A549 (cell line): ENCODE measurements around the gene FAM50A. TPM values are rescaled to one million over a fixed set of nuclear protein-coding genes. Genes with fewer than 3 reads are reported as not detected.
A peak's percentile ranks its signal among the peaks of the same experiment; 100 is the strongest.

Source experiments
- ATAC-seq, 2 experiments: fragments of 200-7000 bp in 1 of 2; fragments of >200 bp in 1 of 2; cut with Nextera tagmentation in 1 of 2; cut with Tn5 transposase in 1 of 2; 3 replicates each; pipeline versions ENCODE4 v1.8.0 to v1.9.1; 2018 to 2020; ENCODE audit warnings: mild to moderate bottlenecking in 1 of 2, moderate library complexity in 1 of 2
- CTCF ChIA-PET: fragments of 300-600 bp; sonication (Branson Sonifier 250); formaldehyde crosslinking; extraction: SDS; loops from one replicate; lab custom pipeline; 2021; ENCODE audit warnings: antibody characterized with exemption, inconsistent platforms; lab: Yijun Ruan, JAX
- POLR2A ChIA-PET: fragments of 350-600 bp; formaldehyde crosslinking; extraction: SDS; loops from one replicate; lab custom pipeline; 2021; ENCODE audit warnings: antibody characterized with exemption, inconsistent platforms; lab: Yijun Ruan, JAX
- DNase-seq, 2 experiments: peaks; one replicate each; pipeline versions ENCODE4 v3.0.0 to v3.0.0-alpha.2; 2011 to 2016; ENCODE audit warnings: low read depth in 1 of 2, low spot score in 1 of 2
- FAIRE-seq: peaks from 2 replicates; lab custom pipeline; 2011; peaks lifted over from hg19 to GRCh38; lab: Jason Lieb, UNC
- H3K27ac ChIP-seq, 2 experiments: fragments of >200 bp; sonication (Bioruptor Twin); formaldehyde crosslinking; 3 replicates each; pipeline ENCODE4 v1.5.1; 2016 to 2017
- H3K4me1 ChIP-seq: fragments of >200 bp; sonication (Bioruptor Twin); formaldehyde crosslinking; 3 replicates; pipeline ENCODE4 v1.6.1; 2016
- H3K4me2 ChIP-seq: fragments of >200 bp; sonication (Bioruptor Twin); formaldehyde crosslinking; 3 replicates; pipeline ENCODE4 v1.6.1; 2016
- H3K4me3 ChIP-seq: fragments of >200 bp; sonication (Bioruptor Twin); formaldehyde crosslinking; 3 replicates; pipeline ENCODE4 v1.5.1; 2016
- H3K9me3 ChIP-seq: fragments of >200 bp; sonication (Bioruptor Twin); formaldehyde crosslinking; 3 replicates; pipeline ENCODE4 v1.6.1; 2016
- BCL3 ChIP-seq: fragments of >200 bp; sonication (Bioruptor Twin); formaldehyde crosslinking; IDR thresholded peaks from 3 replicates; pipeline ENCODE4 v1.6.1; 2016
- CTCF ChIP-seq: fragments of >200 bp; sonication (Bioruptor Twin); formaldehyde crosslinking; IDR thresholded peaks from 3 replicates; pipeline ENCODE4 v1.5.1; 2016
- E2F6 ChIP-seq: IDR thresholded peaks from 2 replicates; pipeline ENCODE4 v1.6.1; 2012; ENCODE audit warnings: low read depth, borderline replicate concordance
- EHF ChIP-seq: fragments of 250-450 bp; sonication (Bioruptor Pico); IDR thresholded peaks from 2 replicates; pipeline ENCODE4 v1.5.0; 2020; ENCODE audit warnings: mild to moderate bottlenecking
- GATA3 ChIP-seq: IDR thresholded peaks from 2 replicates; pipeline ENCODE4 v1.6.1; 2012; ENCODE audit warnings: borderline replicate concordance
- HMGXB4 ChIP-seq: fragments of 250-450 bp; sonication (Bioruptor Pico); IDR thresholded peaks from 2 replicates; pipeline ENCODE4 v1.5.0; 2021; ENCODE audit warnings: mild to moderate bottlenecking, moderate library complexity, borderline replicate concordance
- HOXA7 ChIP-seq: fragments of 250-450 bp; sonication (Bioruptor Pico); IDR thresholded peaks from 2 replicates; pipeline ENCODE4 v1.5.0; 2020; ENCODE audit warnings: mild to moderate bottlenecking, moderate library complexity
- HOXB13 ChIP-seq: fragments of 250-450 bp; sonication (Bioruptor Pico); IDR thresholded peaks from 2 replicates; pipeline ENCODE4 v1.5.0; 2020; ENCODE audit warnings: low read depth, mild to moderate bottlenecking, moderate library complexity
- HOXB5 ChIP-seq: fragments of 250-450 bp; sonication (Bioruptor Pico); IDR thresholded peaks from 2 replicates; pipeline ENCODE4 v1.5.0; 2020; ENCODE audit warnings: mild to moderate bottlenecking, moderate library complexity
- KDM5A ChIP-seq: fragments of 200-600 bp; sonication (generic); IDR thresholded peaks from 2 replicates; pipeline ENCODE4 v1.6.1; 2016; ENCODE audit warnings: antibody characterized with exemption, mild to moderate bottlenecking
- MYC ChIP-seq: IDR thresholded peaks from 2 replicates; pipeline ENCODE4 v1.6.1; 2012; ENCODE audit warnings: mild to moderate bottlenecking, inconsistent platforms, low read length, improper control_type of control experiment, borderline replicate concordance
- NFE2L2 ChIP-seq: fragments of 150-350 bp; conservative IDR thresholded peaks from 2 replicates; pipeline ENCODE4 v1.6.1; 2014; ENCODE audit warnings: low read length
- PHF8 ChIP-seq: fragments of 200-600 bp; sonication (generic); IDR thresholded peaks from 2 replicates; pipeline ENCODE4 v1.6.1; 2016; ENCODE audit warnings: low read depth, mild to moderate bottlenecking, antibody characterized with exemption, moderate library complexity, borderline replicate concordance
- POLR2AphosphoS2 ChIP-seq: conservative IDR thresholded peaks from 2 replicates; pipeline ENCODE4 v1.6.1; 2012; ENCODE audit warnings: low read length, improper control_type of control experiment, inconsistent platforms
- RARB ChIP-seq: fragments of 250-450 bp; sonication (Bioruptor Pico); IDR thresholded peaks from 2 replicates; pipeline ENCODE4 v1.8.0; 2021; ENCODE audit warnings: mild to moderate bottlenecking, moderate library complexity
- TFCP2L1 ChIP-seq: fragments of 250-450 bp; sonication (Bioruptor Pico); IDR thresholded peaks from 2 replicates; pipeline ENCODE4 v1.5.0; 2021; ENCODE audit warnings: mild to moderate bottlenecking
- TP53 ChIP-seq: fragments of 250-450 bp; sonication (Bioruptor Pico); IDR thresholded peaks from 2 replicates; pipeline ENCODE4 v1.5.0; 2021; ENCODE audit warnings: mild to moderate bottlenecking, moderate library complexity
- ZFP36 ChIP-seq: fragments of 450-650 bp; IDR thresholded peaks from 2 replicates; pipeline ENCODE4 v1.6.1; 2014; ENCODE audit warnings: borderline replicate concordance; ENCODE audit not compliant: partially characterized antibody
- ZNF302 ChIP-seq: fragments of 250-450 bp; sonication (Bioruptor Pico); IDR thresholded peaks from 2 replicates; pipeline ENCODE4 v1.9.0; 2021; ENCODE audit warnings: inconsistent platforms, mild to moderate bottlenecking, moderate library complexity
- ZSCAN20 ChIP-seq: fragments of 250-450 bp; sonication (Bioruptor Pico); IDR thresholded peaks from 2 replicates; pipeline ENCODE4 v1.8.0; 2022; ENCODE audit warnings: mild to moderate bottlenecking, moderate library complexity
- WGBS: methylation state at CpG from one replicate; pipeline ENCODE4 v1.1.6; 2017; ENCODE audit errors: missing lambda C conversion rate; 5-methylcytosine and 5-hydroxymethylcytosine counted together
- polyA plus RNA-seq, 4 experiments: library from polyadenylated mRNA; depleted of rRNA in 3 of 4; stranded (reverse); fragments of >200 nt; fragmentation: RNase III in 1 of 4; extraction: RNeasy Plus Mini Kit Qiagen cat#74134 plus additional on column Dnase treatment in 1 of 4; gene quantifications; 2 replicates in 3 of 4; 3 replicates in 1 of 4; pipeline ENCODE4 v1.2.3, GENCODE V29; 2011 to 2017

The FAM50A gene
- polyA plus RNA-seq, 2 of the 4 experiments (the other 2 are of a cell fraction): 57.8 to 123 TPM

- Histone ChIP-seq H3K9me3 (no peaks in the 10 kb centered on the region), H3K4me3 (no peak overlapping the region), H3K27ac (no peak overlapping the region), H3K4me2 (no peak overlapping the region)
- FAIRE-seq (no peak), DNase-seq (no peak)
- WGBS: 92% methylated on average over 14 of the region's 18 CpGs
- ChIA-PET CTCF (no interaction called here), POLR2A (no interaction called here)
- TF ChIP-seq HOXB5 (CRISPR knock-in tag) (no peak), BCL3 (no peak), KDM5A (no peak), ZNF302 (no peak), E2F6 (no peak), EHF (CRISPR knock-in tag) (no peak), GATA3 (no peak)
- TF ChIP-seq, all 56 proteins: peak for 0
- no peak for ATAC-seq
- H3K4me1 ChIP-seq: no peaks in the 10 kb centered on the region
Observed at GRCh38 chrX:154469880-154470279, 25.9 kb downstream of the FAM50A start.

- Histone ChIP-seq H3K4me1 (no peaks in the 10 kb centered on the region), H3K4me2 (no peak overlapping the region), H3K4me3 (no peak overlapping the region), H3K9me3 (no peaks in the 10 kb centered on the region), H3K27ac (no peak overlapping the region)
- FAIRE-seq (no peak), ATAC-seq (no peak), DNase-seq (no peak)
- WGBS: 100% methylated on average over 1 of the region's 14 CpGs
- TF ChIP-seq RARB (CRISPR knock-in tag) (no peak), POLR2AphosphoS2 (no peak), TP53 (CRISPR knock-in tag) (no peak), NFE2L2 (no peak), BCL3 (no peak), MYC (no peak), TFCP2L1 (CRISPR knock-in tag) (no peak), ZFP36 (no peak), HOXA7 (CRISPR knock-in tag) (no peak)
- ChIA-PET CTCF (interaction anchor here (1.0 kb wide), 1 partner anchor 18 kb away, joined by 4 read pairs; no protein-coding TSS in a partner anchor), POLR2A (no interaction called here)
Observed at GRCh38 chrX:154470434-154470833, 26.5 kb downstream of the FAM50A start.

GRCh38 chrX:154470914-154471568 lies 27.1 kb downstream of the FAM50A start:
- Histone ChIP-seq H3K27ac (no peak overlapping the region), H3K4me1 (no peaks in the 10 kb centered on the region), H3K9me3 (no peaks in the 10 kb centered on the region), H3K4me2 (no peak overlapping the region), H3K4me3 (no peak overlapping the region)
- no peak for FAIRE-seq
- 92% methylated on average over 12 of the region's 23 CpGs for WGBS
- ChIA-PET POLR2A (no interaction called here), CTCF (interaction anchor here (1.0 kb wide), 1 partner anchor 19 kb away, joined by 4 read pairs; no protein-coding TSS in a partner anchor)
- no peak for DNase-seq
- TF ChIP-seq GATA3: no peak
- no peak for ATAC-seq

GRCh38 chrX:154471839-154472684 lies 28.1 kb downstream of the FAM50A start:
- WGBS: 92% methylated on average over 21 of the region's 23 CpGs
- POLR2A ChIA-PET: no interaction called here
- no peaks in the 10 kb centered on the region for H3K4me1 ChIP-seq
- FAIRE-seq: no peak
- no peaks in the 10 kb centered on the region for H3K9me3 ChIP-seq
- 0 out of 6 replicates have a peak, but pooled peaks of 1 of the 2 experiments have one; percentile 15 for ATAC-seq
- H3K4me2 ChIP-seq: no peak overlapping the region
- H3K4me3 ChIP-seq: no peak overlapping the region
- DNase-seq: no peak
- H3K27ac ChIP-seq: no peak overlapping the region
- CTCF ChIA-PET: no interaction called here
- TF ChIP-seq CTCF (no peak), ZSCAN20 (no peak), NFE2L2 (no peak), PHF8 (no peak), HMGXB4 (CRISPR knock-in tag) (no peak), EHF (CRISPR knock-in tag) (no peak), HOXB13 (CRISPR knock-in tag) (no peak), TP53 (CRISPR knock-in tag) (no peak)
